Measurements from ENCODE around the gene L2HGDH. TPM values are rescaled to one million over a fixed set of nuclear protein-coding genes. Genes with fewer than 3 reads are reported as not detected.

The L2HGDH gene
- total and polyA plus RNA-seq, 10 of the 15 experiments (the other 5 are each of a cell fraction or from before 2014, with no cell fraction given), result 2.6 to 18.3 (median 13.5) TPM

DNA sequence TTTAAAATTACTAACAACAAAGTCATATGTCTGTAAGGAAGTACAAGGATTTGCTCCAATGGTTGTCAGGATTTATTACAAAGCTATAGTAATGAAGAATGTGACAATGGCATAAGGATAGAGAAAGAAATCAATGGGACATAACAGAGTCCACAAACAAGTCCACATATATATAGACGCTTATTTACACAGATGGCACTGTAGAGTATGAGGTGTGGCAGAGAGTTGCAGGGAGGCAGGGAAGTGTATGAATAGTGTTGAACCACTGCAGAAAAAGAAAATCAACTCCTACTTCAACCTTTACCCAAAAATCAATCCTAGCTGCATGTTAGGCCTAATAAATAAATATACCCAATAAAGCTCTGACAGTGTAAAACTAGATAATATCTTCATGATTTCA lies 102.0 kb downstream of the L2HGDH start:
- H3K27me3 ChIP-seq (replicated peaks in 1 of 2; ENCODE audit: control insufficient read depth in 2 of 2, insufficient read depth in 2 of 2, low read length in 1 of 2), result no peaks in the 10 kb centered on the region
- no peaks in the 10 kb centered on the region for H3K9me3 ChIP-seq (replicated peaks; ENCODE audit: control insufficient read depth, insufficient read depth, low read length)
- no peak for ATAC-seq
- RAD21 ChIA-PET (ENCODE audit: unreplicated experiment), result no interaction called here
- FAIRE-seq, result no peak
- in situ Hi-C loops (cut with MboI) (no loop called here), intact Hi-C loops (cut with micrococcal nuclease; ENCODE audit: unreplicated experiment) (no loop called here)
- 100% methylated on average over 1 of the region's 1 CpG for WGBS (ENCODE audit: insufficient coverage, insufficient replicate concordance, low lambda C conversion rate, missing lambda C conversion rate)
- no peak for DNase-seq (ENCODE audit: low read depth, low spot score)
- no peak overlapping the region for H3K9ac ChIP-seq (ENCODE audit: control insufficient read depth, insufficient read depth, low read length)
- H3K79me2 ChIP-seq (ENCODE audit: control insufficient read depth, insufficient read depth, low read length), result no peaks in the 10 kb centered on the region; the same call in none of the 2 replicates
- SMC1A ChIA-PET (ENCODE audit: uncharacterized antibody, unreplicated experiment), result interaction anchor here (0.6 to 1.5 kb wide), 5 partner anchors 9 to 578 kb away, joined by 3 to 7 read pairs (median 3); no protein-coding TSS in a partner anchor
- no TSS peak for BruUV-seq (replicated peaks)
- H4K20me1 ChIP-seq (ENCODE audit: control insufficient read depth, insufficient read depth), result no peaks in the 10 kb centered on the region
- H3K4me1 ChIP-seq (ENCODE audit: control insufficient read depth, insufficient read depth, low read length), result no peaks in the 10 kb centered on the region
- no peak for TF ChIP-seq HDAC2 (IDR thresholded peaks at IDR 0.05)
- H3K27ac ChIP-seq (ENCODE audit: control insufficient read depth, insufficient read depth), result no peak overlapping the region
- no peak overlapping the region for H3K4me2 ChIP-seq (ENCODE audit: control insufficient read depth, insufficient read depth)
- CTCF ChIA-PET, result interaction anchor here (1.2 to 1.5 kb wide), 3 partner anchors 15 to 348 kb away, joined by 3 to 7 read pairs (median 4); no protein-coding TSS in a partner anchor
- H3K36me3 ChIP-seq (ENCODE audit: control insufficient read depth in 2 of 2, insufficient read depth in 2 of 2, low read length in 1 of 2), result no peaks in the 10 kb centered on the region
- POLR2A ChIA-PET, result interaction anchor here (0.6 to 1.4 kb wide), 3 partner anchors 52 to 192 kb away, joined by 4 to 5 read pairs (median 5); no protein-coding TSS in a partner anchor
- no peak overlapping the region for H2AFZ ChIP-seq (ENCODE audit: control insufficient read depth, low read depth, low read length)
- H3K4me3 ChIP-seq, result no peak overlapping the region

DNA sequence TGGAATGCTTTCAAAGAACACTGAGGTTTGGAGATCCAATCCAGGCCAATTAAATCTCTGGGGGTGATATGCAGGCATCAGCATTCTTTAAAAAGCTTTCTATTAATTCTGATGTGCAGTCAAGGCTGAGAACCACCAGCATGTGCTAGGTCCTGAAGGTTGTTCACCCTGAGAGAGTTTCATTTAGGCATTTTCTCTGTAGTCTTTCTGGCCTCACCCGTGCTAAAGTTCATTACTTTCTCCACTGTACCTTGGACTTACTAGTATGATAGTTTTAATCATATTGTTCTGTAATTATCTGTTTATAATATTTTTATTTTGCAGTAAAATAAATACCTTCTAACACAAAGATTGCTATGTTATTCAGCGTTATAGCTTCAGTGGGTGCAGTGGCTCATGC lies 113.5 kb downstream of the L2HGDH start:
- no peak overlapping the region for H3K27ac ChIP-seq (ENCODE audit: control insufficient read depth, insufficient read depth)
- no peaks in the 10 kb centered on the region for H3K27me3 ChIP-seq (replicated peaks in 1 of 2; ENCODE audit: control insufficient read depth in 2 of 2, insufficient read depth in 2 of 2, low read length in 1 of 2)
- WGBS (ENCODE audit: insufficient coverage, insufficient replicate concordance, low lambda C conversion rate, missing lambda C conversion rate), result 100% methylated on average over 2 of the region's 2 CpGs
- in situ Hi-C loops (cut with MboI), result no loop called here
- H3K4me1 ChIP-seq (ENCODE audit: control insufficient read depth, insufficient read depth, low read length), result no peaks in the 10 kb centered on the region
- ChIA-PET SMC1A (ENCODE audit: uncharacterized antibody, unreplicated experiment) (interaction anchor here (1.2 kb wide), 1 partner anchor 28 kb away, joined by 3 read pairs; no protein-coding TSS in a partner anchor), CTCF (no interaction called here), POLR2A (no interaction called here), RAD21 (ENCODE audit: unreplicated experiment) (no interaction called here)
- no peak overlapping the region for H3K4me2 ChIP-seq (ENCODE audit: control insufficient read depth, insufficient read depth)
- H3K4me3 ChIP-seq, result no peak overlapping the region
- intact Hi-C loops (cut with micrococcal nuclease; ENCODE audit: unreplicated experiment), result no loop called here
- H3K9ac ChIP-seq (ENCODE audit: control insufficient read depth, insufficient read depth, low read length), result no peak overlapping the region
- ATAC-seq (no peak), DNase-seq (ENCODE audit: low read depth, low spot score) (no peak), FAIRE-seq (no peak)
- no peaks in the 10 kb centered on the region for H4K20me1 ChIP-seq (ENCODE audit: control insufficient read depth, insufficient read depth)
- peaks cover 1 to 7% of the 10 kb centered on the region in 2 experiments; a peak in 3 of 4 replicates for H3K36me3 ChIP-seq (ENCODE audit: control insufficient read depth in 2 of 2, insufficient read depth in 2 of 2, low read length in 1 of 2)
- BruUV-seq (replicated peaks), result no TSS peak
- no peak overlapping the region for H2AFZ ChIP-seq (ENCODE audit: control insufficient read depth, low read depth, low read length)
- no peaks in the 10 kb centered on the region for H3K9me3 ChIP-seq (replicated peaks; ENCODE audit: control insufficient read depth, insufficient read depth, low read length)
- H3K79me2 ChIP-seq (ENCODE audit: control insufficient read depth, insufficient read depth, low read length), result no peaks in the 10 kb centered on the region
- no peak for TF ChIP-seq ATF7 (IDR thresholded peaks at IDR 0.05; ENCODE audit: low read depth)
- no peak for TF ChIP-seq RCOR1 (conservative IDR thresholded peaks at IDR 0.05; ENCODE audit: low read depth, low read length)
- TF ChIP-seq ESRRA (IDR thresholded peaks at IDR 0.05; ENCODE audit: low read length), result no peak
- no peak for TF ChIP-seq TARDBP (IDR thresholded peaks at IDR 0.05; ENCODE audit: borderline replicate concordance)
- no peak for TF ChIP-seq SMAD5 (IDR thresholded peaks at IDR 0.05; ENCODE audit: low read depth)
- no peak for TF ChIP-seq MTA2 (IDR thresholded peaks at IDR 0.05; ENCODE audit: low read depth)
- TF ChIP-seq NFXL1 (IDR thresholded peaks at IDR 0.05; ENCODE audit: borderline replicate concordance), result no peak
- no peak for TF ChIP-seq GABPA (IDR thresholded peaks at IDR 0.05; ENCODE audit: low read depth)
- TF ChIP-seq, protein P1, sequence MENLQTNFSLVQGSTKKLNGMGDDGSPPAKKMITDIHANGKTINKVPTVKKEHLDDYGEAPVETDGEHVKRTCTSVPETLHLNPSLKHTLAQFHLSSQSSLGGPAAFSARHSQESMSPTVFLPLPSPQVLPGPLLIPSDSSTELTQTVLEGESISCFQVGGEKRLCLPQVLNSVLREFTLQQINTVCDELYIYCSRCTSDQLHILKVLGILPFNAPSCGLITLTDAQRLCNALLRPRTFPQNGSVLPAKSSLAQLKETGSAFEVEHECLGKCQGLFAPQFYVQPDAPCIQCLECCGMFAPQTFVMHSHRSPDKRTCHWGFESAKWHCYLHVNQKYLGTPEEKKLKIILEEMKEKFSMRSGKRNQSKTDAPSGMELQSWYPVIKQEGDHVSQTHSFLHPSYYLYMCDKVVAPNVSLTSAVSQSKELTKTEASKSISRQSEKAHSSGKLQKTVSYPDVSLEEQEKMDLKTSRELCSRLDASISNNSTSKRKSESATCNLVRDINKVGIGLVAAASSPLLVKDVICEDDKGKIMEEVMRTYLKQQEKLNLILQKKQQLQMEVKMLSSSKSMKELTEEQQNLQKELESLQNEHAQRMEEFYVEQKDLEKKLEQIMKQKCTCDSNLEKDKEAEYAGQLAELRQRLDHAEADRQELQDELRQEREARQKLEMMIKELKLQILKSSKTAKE (IDR thresholded peaks at IDR 0.05; ENCODE audit: low read depth, poor library complexity, severe bottlenecking), result no peak
- TF ChIP-seq CHD4 (IDR thresholded peaks at IDR 0.05), result no peak
- no peak for TF ChIP-seq EED (IDR thresholded peaks at IDR 0.05; ENCODE audit: low read depth)
- TF ChIP-seq ZSCAN29 (IDR thresholded peaks at IDR 0.05), result no peak
- no peak for TF ChIP-seq RAD21 (IDR thresholded peaks at IDR 0.05; ENCODE audit: insufficient read depth, low read depth, low read length)
- TF ChIP-seq MYB (IDR thresholded peaks at IDR 0.05; ENCODE audit: borderline replicate concordance, low read depth, low read length), result no peak
